HEK293 (cell line): Measurements from ENCODE around the gene MAPK14.
"Not testable (repeated sequence)": the region's sequence is repeated elsewhere in the genome, so short reads cannot be mapped to it uniquely, and the experiment has no call there.

Experiments
- CTCF ChIA-PET: fragments of 350-600 bp; formaldehyde crosslinking; extraction: SDS; loops from one replicate; lab custom pipeline; 2021; ENCODE audit warnings: antibody characterized with exemption; lab: Yijun Ruan, JAX
- POLR2A ChIA-PET: fragments of 300-600 bp; formaldehyde crosslinking; extraction: SDS; loops from one replicate; lab custom pipeline; 2020; ENCODE audit warnings: antibody characterized with exemption, inconsistent platforms; lab: Yijun Ruan, JAX
- H3K27ac ChIP-seq: fragments of 200-500 bp; sonication (Bioruptor generic); 2 replicates; pipeline ENCODE4 v1.5.1; 2014; ENCODE audit warnings: low read depth, low read length, control low read depth, inconsistent platforms; ENCODE audit errors: extremely low read depth
- H3K36me3 ChIP-seq, 2 experiments: fragments of 200-500 bp in 1 of 2; sonication (Bioruptor generic) in 1 of 2; 1 replicate in 1 of 2; 2 replicates in 1 of 2; pipeline ENCODE4 v1.5.1; 2014 to 2017; ENCODE audit warnings: inconsistent platforms in 2 of 2, low read length in 2 of 2; ENCODE audit not compliant: control insufficient read depth in 2 of 2, insufficient read depth in 1 of 2
- H3K4me1 ChIP-seq: fragments of 200-500 bp; sonication (Bioruptor generic); 2 replicates; pipeline ENCODE4 v1.5.1; 2014; ENCODE audit warnings: mild to moderate bottlenecking, low read length, inconsistent platforms; ENCODE audit not compliant: control insufficient read depth, insufficient read depth
- H3K4me3 ChIP-seq: 2 replicates; pipeline ENCODE4 v1.5.1; 2011; ENCODE audit warnings: low read depth, mild to moderate bottlenecking, control low read depth, low read length, moderate library complexity
- H3K9me3 ChIP-seq: fragments of 200-500 bp; sonication (Bioruptor generic); 2 replicates; pipeline ENCODE4 v1.5.1; 2014; ENCODE audit warnings: low read depth, low read length, inconsistent platforms; ENCODE audit not compliant: control insufficient read depth, insufficient read depth
- BCL11A ChIP-seq: fragments of 450-650 bp; formaldehyde crosslinking; IDR thresholded peaks from 2 replicates; pipeline ENCODE4 v1.5.1; 2016; ENCODE audit warnings: low read depth, missing biosample characterization, missing genetic modification characterization
- BCL6B ChIP-seq: fragments of 450-650 bp; formaldehyde crosslinking; IDR thresholded peaks from 2 replicates; pipeline ENCODE4 v1.5.1; 2017; ENCODE audit warnings: missing biosample characterization, missing genetic modification characterization
- KLF8 ChIP-seq: fragments of 450-650 bp; formaldehyde crosslinking; IDR thresholded peaks from 2 replicates; pipeline ENCODE4 v1.5.1; 2016; ENCODE audit warnings: missing biosample characterization, missing genetic modification characterization
- PRDM6 ChIP-seq: fragments of 450-650 bp; formaldehyde crosslinking; IDR thresholded peaks from 2 replicates; pipeline ENCODE4 v1.5.1; 2017; ENCODE audit warnings: missing biosample characterization, missing genetic modification characterization
- SALL2 ChIP-seq: fragments of 450-650 bp; formaldehyde crosslinking; IDR thresholded peaks from 2 replicates; pipeline ENCODE4 v1.5.0; 2017; ENCODE audit warnings: missing biosample characterization, mild to moderate bottlenecking, missing genetic modification characterization, borderline replicate concordance
- ZNF112 ChIP-seq: fragments of 450-650 bp; formaldehyde crosslinking; IDR thresholded peaks from 2 replicates; pipeline ENCODE4 v1.5.0; 2017; ENCODE audit warnings: missing biosample characterization, missing genetic modification characterization
- ZNF148 ChIP-seq: fragments of 450-650 bp; formaldehyde crosslinking; IDR thresholded peaks from 2 replicates; pipeline ENCODE4 v1.5.0; 2017; ENCODE audit warnings: missing biosample characterization, missing genetic modification characterization, borderline replicate concordance
- ZNF184 ChIP-seq: fragments of 450-650 bp; IDR thresholded peaks from 2 replicates; pipeline ENCODE4 v1.5.1; 2018; ENCODE audit warnings: missing biosample characterization, mild to moderate bottlenecking, missing genetic modification characterization
- ZNF211 ChIP-seq: fragments of 450-650 bp; formaldehyde crosslinking; IDR thresholded peaks from 2 replicates; pipeline ENCODE4 v1.5.1; 2016; ENCODE audit warnings: low read depth, missing biosample characterization, missing genetic modification characterization
- ZNF248 ChIP-seq: fragments of 450-650 bp; formaldehyde crosslinking; IDR thresholded peaks from 2 replicates; pipeline ENCODE4 v1.5.1; 2017; ENCODE audit warnings: missing biosample characterization, missing genetic modification characterization
- ZNF350 ChIP-seq: fragments of 450-650 bp; formaldehyde crosslinking; IDR thresholded peaks from 2 replicates; pipeline ENCODE4 v1.5.0; 2017; ENCODE audit warnings: missing biosample characterization, mild to moderate bottlenecking, missing genetic modification characterization
- ZNF473 ChIP-seq: fragments of 450-650 bp; formaldehyde crosslinking; IDR thresholded peaks from 2 replicates; pipeline ENCODE4 v1.5.1; 2017; ENCODE audit warnings: missing biosample characterization, missing genetic modification characterization
- ZNF544 ChIP-seq: fragments of 450-650 bp; formaldehyde crosslinking; IDR thresholded peaks from 2 replicates; pipeline ENCODE4 v1.5.0; 2017; ENCODE audit warnings: missing biosample characterization, missing genetic modification characterization
- ZNF629 ChIP-seq: fragments of 450-650 bp; formaldehyde crosslinking; IDR thresholded peaks from 2 replicates; pipeline ENCODE4 v1.5.1; 2017; ENCODE audit warnings: missing biosample characterization, missing genetic modification characterization
- TF ChIP-seq, protein P1 (sequence below): fragments of 450-650 bp; formaldehyde crosslinking; IDR thresholded peaks from 2 replicates; pipeline ENCODE4 v1.5.1; 2016; ENCODE audit warnings: missing biosample characterization, missing genetic modification characterization, borderline replicate concordance
- TF ChIP-seq, protein P2 (sequence below): fragments of 450-650 bp; formaldehyde crosslinking; IDR thresholded peaks from 2 replicates; pipeline ENCODE4 v1.5.1; 2016; ENCODE audit warnings: missing biosample characterization, missing genetic modification characterization
- TF ChIP-seq, protein P3 (sequence below): fragments of 450-650 bp; formaldehyde crosslinking; IDR thresholded peaks from 2 replicates; pipeline ENCODE4 v1.5.1; 2016; ENCODE audit warnings: missing biosample characterization, missing genetic modification characterization
- TF ChIP-seq, protein P4 (sequence below): fragments of 450-650 bp; formaldehyde crosslinking; IDR thresholded peaks from 2 replicates; pipeline ENCODE4 v1.5.1; 2017; ENCODE audit warnings: missing biosample characterization, missing genetic modification characterization

Gene MAPK14

GRCh38 chr6:36083446-36083845 is 55.8 kb downstream of the MAPK14 start (continued):
- TF ChIP-seq, protein P1, sequence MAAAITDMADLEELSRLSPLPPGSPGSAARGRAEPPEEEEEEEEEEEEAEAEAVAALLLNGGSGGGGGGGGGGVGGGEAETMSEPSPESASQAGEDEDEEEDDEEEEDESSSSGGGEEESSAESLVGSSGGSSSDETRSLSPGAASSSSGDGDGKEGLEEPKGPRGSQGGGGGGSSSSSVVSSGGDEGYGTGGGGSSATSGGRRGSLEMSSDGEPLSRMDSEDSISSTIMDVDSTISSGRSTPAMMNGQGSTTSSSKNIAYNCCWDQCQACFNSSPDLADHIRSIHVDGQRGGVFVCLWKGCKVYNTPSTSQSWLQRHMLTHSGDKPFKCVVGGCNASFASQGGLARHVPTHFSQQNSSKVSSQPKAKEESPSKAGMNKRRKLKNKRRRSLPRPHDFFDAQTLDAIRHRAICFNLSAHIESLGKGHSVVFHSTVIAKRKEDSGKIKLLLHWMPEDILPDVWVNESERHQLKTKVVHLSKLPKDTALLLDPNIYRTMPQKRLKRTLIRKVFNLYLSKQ: no peak
- TF ChIP-seq BCL11A (tag by site-specific recombination): no peak
- TF ChIP-seq PRDM6 (tag by site-specific recombination): no peak
- no peak for TF ChIP-seq SALL2

DNA sequence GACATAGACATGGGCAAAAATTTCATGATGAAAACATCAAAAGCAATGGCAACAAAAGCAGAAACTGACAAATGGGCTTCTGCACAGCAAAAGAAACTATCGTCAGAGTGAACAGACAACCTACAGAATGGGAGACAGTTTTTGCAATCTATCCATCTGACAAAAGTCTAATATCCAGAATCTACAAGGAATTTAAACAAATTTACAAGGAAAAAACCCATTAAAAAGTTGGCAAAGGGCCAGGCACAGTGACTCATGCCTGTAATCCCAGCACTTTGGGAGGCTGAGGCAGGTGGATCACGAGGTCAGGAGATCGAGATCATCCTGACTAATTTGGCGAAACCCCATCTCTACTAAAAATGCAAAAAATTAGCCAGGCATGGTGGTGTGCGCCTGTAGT is 60.6 kb downstream of the MAPK14 start:
- POLR2A ChIA-PET: not testable (repeated sequence)
- CTCF ChIA-PET: interaction anchor here (1.2 kb wide), 1 partner anchor 17 kb away, joined by 4 read pairs; no protein-coding TSS in a partner anchor
- TF ChIP-seq ZNF112 (tag by site-specific recombination): peak; percentile 74; the same call in 1 of the 2 replicates
- TF ChIP-seq, protein P2, sequence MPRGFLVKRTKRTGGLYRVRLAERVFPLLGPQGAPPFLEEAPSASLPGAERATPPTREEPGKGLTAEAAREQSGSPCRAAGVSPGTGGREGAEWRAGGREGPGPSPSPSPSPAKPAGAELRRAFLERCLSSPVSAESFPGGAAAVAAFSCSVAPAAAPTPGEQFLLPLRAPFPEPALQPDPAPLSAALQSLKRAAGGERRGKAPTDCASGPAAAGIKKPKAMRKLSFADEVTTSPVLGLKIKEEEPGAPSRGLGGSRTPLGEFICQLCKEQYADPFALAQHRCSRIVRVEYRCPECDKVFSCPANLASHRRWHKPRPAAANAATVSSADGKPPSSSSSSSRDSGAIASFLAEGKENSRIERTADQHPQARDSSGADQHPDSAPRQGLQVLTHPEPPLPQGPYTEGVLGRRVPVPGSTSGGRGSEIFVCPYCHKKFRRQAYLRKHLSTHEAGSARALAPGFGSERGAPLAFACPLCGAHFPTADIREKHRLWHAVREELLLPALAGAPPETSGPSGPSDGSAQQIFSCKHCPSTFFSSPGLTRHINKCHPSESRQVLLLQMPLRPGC (tag by site-specific recombination): peak; percentile 28; the same call in 1 of the 2 replicates
- TF ChIP-seq, protein P3, sequence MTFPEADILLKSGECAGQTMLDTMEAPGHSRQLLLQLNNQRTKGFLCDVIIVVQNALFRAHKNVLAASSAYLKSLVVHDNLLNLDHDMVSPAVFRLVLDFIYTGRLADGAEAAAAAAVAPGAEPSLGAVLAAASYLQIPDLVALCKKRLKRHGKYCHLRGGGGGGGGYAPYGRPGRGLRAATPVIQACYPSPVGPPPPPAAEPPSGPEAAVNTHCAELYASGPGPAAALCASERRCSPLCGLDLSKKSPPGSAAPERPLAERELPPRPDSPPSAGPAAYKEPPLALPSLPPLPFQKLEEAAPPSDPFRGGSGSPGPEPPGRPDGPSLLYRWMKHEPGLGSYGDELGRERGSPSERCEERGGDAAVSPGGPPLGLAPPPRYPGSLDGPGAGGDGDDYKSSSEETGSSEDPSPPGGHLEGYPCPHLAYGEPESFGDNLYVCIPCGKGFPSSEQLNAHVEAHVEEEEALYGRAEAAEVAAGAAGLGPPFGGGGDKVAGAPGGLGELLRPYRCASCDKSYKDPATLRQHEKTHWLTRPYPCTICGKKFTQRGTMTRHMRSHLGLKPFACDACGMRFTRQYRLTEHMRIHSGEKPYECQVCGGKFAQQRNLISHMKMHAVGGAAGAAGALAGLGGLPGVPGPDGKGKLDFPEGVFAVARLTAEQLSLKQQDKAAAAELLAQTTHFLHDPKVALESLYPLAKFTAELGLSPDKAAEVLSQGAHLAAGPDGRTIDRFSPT: 0 out of 2 replicates have a peak, but pooled peaks have one; percentile 18
- 0 out of 2 replicates have a peak, but pooled peaks have one; percentile 64 for TF ChIP-seq ZNF544
- peak; percentile 37; the same call in 1 of the 2 replicates for TF ChIP-seq KLF8 (tag by site-specific recombination)
- peak; percentile 86 for TF ChIP-seq ZNF184 (tag by site-specific recombination)
- peak; percentile 67 for TF ChIP-seq ZNF350 (tag by site-specific recombination)
- TF ChIP-seq BCL6B (tag by site-specific recombination): 0 out of 2 replicates have a peak, but pooled peaks have one; percentile 42
- 0 out of 2 replicates have a peak, but pooled peaks have one; percentile 15 for TF ChIP-seq ZNF211
- 0 out of 2 replicates have a peak, but pooled peaks have one; percentile 54 for TF ChIP-seq ZNF248
- 0 out of 2 replicates have a peak, but pooled peaks have one; percentile 32 for TF ChIP-seq ZNF629 (tag by site-specific recombination)
- 0 out of 2 replicates have a peak, but pooled peaks have one; percentile 24 for TF ChIP-seq ZNF148 (tag by site-specific recombination)
- 0 out of 2 replicates have a peak, but pooled peaks have one; percentile 18 for TF ChIP-seq ZNF473 (tag by site-specific recombination)
- TF ChIP-seq, protein P4, sequence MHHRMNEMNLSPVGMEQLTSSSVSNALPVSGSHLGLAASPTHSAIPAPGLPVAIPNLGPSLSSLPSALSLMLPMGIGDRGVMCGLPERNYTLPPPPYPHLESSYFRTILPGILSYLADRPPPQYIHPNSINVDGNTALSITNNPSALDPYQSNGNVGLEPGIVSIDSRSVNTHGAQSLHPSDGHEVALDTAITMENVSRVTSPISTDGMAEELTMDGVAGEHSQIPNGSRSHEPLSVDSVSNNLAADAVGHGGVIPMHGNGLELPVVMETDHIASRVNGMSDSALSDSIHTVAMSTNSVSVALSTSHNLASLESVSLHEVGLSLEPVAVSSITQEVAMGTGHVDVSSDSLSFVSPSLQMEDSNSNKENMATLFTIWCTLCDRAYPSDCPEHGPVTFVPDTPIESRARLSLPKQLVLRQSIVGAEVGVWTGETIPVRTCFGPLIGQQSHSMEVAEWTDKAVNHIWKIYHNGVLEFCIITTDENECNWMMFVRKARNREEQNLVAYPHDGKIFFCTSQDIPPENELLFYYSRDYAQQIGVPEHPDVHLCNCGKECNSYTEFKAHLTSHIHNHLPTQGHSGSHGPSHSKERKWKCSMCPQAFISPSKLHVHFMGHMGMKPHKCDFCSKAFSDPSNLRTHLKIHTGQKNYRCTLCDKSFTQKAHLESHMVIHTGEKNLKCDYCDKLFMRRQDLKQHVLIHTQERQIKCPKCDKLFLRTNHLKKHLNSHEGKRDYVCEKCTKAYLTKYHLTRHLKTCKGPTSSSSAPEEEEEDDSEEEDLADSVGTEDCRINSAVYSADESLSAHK (tag by site-specific recombination): peak; percentile 85

More for the DNA sequence above, 60.6 kb downstream of the MAPK14 start:
- H3K36me3 ChIP-seq: peaks cover 0 to 28% of the 10 kb centered on the region in 2 experiments; a peak in 2 of 3 replicates
- H3K27ac ChIP-seq, H3K4me3 ChIP-seq, H3K9me3 ChIP-seq, H3K4me1 ChIP-seq: not testable (repeated sequence)
